Endothelial cell of umbilical vein (primary cell): ENCODE data around the gene FAM13C.

Source experiments
- FOS ChIP-seq: IDR thresholded peaks from 2 replicates; pipeline ENCODE4 v1.6.1; 2011; ENCODE audit warnings: mild to moderate bottlenecking, low read length, moderate library complexity, borderline replicate concordance; ENCODE audit not compliant: insufficient read depth
- TF ChIP-seq, protein P1 (sequence below), 2 donors: IDR thresholded peaks; 1 replicate in 1 of 2; 2 replicates in 1 of 2; pipeline ENCODE4 v1.5.1; 2011; ENCODE audit warnings: low read length in 2 of 2, mild to moderate bottlenecking in 2 of 2, moderate library complexity in 2 of 2, control low read depth in 1 of 2, inconsistent platforms in 1 of 2, low read depth in 1 of 2; ENCODE audit not compliant: insufficient read depth in 1 of 2; ENCODE audit errors: extremely low read depth in 1 of 2

GRCh38 chr10:59269651-59270050 is 92.7 kb downstream of the FAM13C start:
- TF ChIP-seq, protein P1, sequence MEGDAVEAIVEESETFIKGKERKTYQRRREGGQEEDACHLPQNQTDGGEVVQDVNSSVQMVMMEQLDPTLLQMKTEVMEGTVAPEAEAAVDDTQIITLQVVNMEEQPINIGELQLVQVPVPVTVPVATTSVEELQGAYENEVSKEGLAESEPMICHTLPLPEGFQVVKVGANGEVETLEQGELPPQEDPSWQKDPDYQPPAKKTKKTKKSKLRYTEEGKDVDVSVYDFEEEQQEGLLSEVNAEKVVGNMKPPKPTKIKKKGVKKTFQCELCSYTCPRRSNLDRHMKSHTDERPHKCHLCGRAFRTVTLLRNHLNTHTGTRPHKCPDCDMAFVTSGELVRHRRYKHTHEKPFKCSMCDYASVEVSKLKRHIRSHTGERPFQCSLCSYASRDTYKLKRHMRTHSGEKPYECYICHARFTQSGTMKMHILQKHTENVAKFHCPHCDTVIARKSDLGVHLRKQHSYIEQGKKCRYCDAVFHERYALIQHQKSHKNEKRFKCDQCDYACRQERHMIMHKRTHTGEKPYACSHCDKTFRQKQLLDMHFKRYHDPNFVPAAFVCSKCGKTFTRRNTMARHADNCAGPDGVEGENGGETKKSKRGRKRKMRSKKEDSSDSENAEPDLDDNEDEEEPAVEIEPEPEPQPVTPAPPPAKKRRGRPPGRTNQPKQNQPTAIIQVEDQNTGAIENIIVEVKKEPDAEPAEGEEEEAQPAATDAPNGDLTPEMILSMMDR (IDR thresholded peaks at IDR 0.05; ENCODE audit: extremely low read depth in 1 of 2, insufficient read depth in 1 of 2, low read depth in 1 of 2, low read length in 2 of 2): no peak
- TF ChIP-seq FOS: no peak
